Liver (tissue), 9 donors: ENCODE results near the gene MMGT1. TPM values are rescaled to one million over a fixed set of nuclear protein-coding genes. Genes with fewer than 3 reads are reported as not detected.

Experiments used
- DNase-seq: peaks from one replicate; pipeline ENCODE4 v3.0.0-alpha.2; 2017; ENCODE audit warnings: low spot score
- H3K27ac ChIP-seq, 2 donors: one replicate each; pipeline ENCODE4 v1.7.0; 2013; ENCODE audit warnings: inconsistent platforms in 2 of 2, low read length in 2 of 2, control low read depth in 1 of 2, low read depth in 1 of 2, mild to moderate bottlenecking in 1 of 2
- H3K27me3 ChIP-seq, 4 donors: one replicate each; pipeline versions ENCODE4 v1.6.1 to v1.7.0; 2013; ENCODE audit warnings: low read length in 3 of 4, inconsistent platforms in 1 of 4, mild to moderate bottlenecking in 1 of 4, moderate library complexity in 1 of 4; ENCODE audit not compliant: control insufficient read depth in 4 of 4, insufficient read depth in 4 of 4
- H3K36me3 ChIP-seq, 4 donors: one replicate each; pipeline versions ENCODE4 v1.6.1 to v1.7.0; 2013; ENCODE audit warnings: low read length in 3 of 4, mild to moderate bottlenecking in 3 of 4, low read depth in 1 of 4, moderate library complexity in 1 of 4; ENCODE audit not compliant: control insufficient read depth in 4 of 4, insufficient read depth in 3 of 4
- H3K4me1 ChIP-seq, 4 donors: one replicate each; pipeline versions ENCODE4 v1.6.1 to v1.7.0; 2013; ENCODE audit warnings: low read length in 3 of 4, mild to moderate bottlenecking in 3 of 4, moderate library complexity in 1 of 4; ENCODE audit not compliant: control insufficient read depth in 4 of 4, insufficient read depth in 4 of 4
- H3K4me3 ChIP-seq, 3 donors: one replicate each; pipeline versions ENCODE4 v1.6.1 to v1.7.0; 2013; ENCODE audit warnings: low read length in 3 of 3, control low read depth in 1 of 3, low read depth in 1 of 3, mild to moderate bottlenecking in 1 of 3
- H3K9ac ChIP-seq, 2 donors: one replicate each; pipeline ENCODE4 v1.7.0; 2013; ENCODE audit warnings: low read length in 2 of 2, mild to moderate bottlenecking in 2 of 2, moderate library complexity in 2 of 2, control low read depth in 1 of 2, low read depth in 1 of 2
- H3K9me3 ChIP-seq, 4 donors: one replicate each; pipeline versions ENCODE4 v1.6.1 to v1.7.0; 2013; ENCODE audit warnings: low read length in 3 of 4; ENCODE audit not compliant: control insufficient read depth in 4 of 4
- FOXA1 ChIP-seq: IDR thresholded peaks from 2 replicates; pipeline ENCODE4 v1.6.1; 2016; ENCODE audit warnings: antibody characterized with exemption
- FOXA2 ChIP-seq: IDR thresholded peaks from 2 replicates; pipeline ENCODE4 v1.6.1; 2016; ENCODE audit warnings: antibody characterized with exemption
- HNF4A ChIP-seq, 2 donors: conservative IDR thresholded peaks; 2 replicates each; pipeline ENCODE4 v1.6.1; 2016; ENCODE audit warnings: antibody characterized with exemption in 2 of 2, mild to moderate bottlenecking in 2 of 2
- JUND ChIP-seq, 2 donors: IDR thresholded peaks; 2 replicates each; pipeline ENCODE4 v1.6.1; 2016; ENCODE audit warnings: antibody characterized with exemption in 2 of 2
- NR2F2 ChIP-seq: IDR thresholded peaks from 2 replicates; pipeline ENCODE4 v1.6.1; 2016; ENCODE audit warnings: antibody characterized with exemption
- RAD21 ChIP-seq, 2 donors: IDR thresholded peaks; 2 replicates each; pipeline ENCODE4 v1.6.1; 2016; ENCODE audit warnings: antibody characterized with exemption in 2 of 2, mild to moderate bottlenecking in 2 of 2
- RXRA ChIP-seq, 2 donors: IDR thresholded peaks; 2 replicates each; pipeline ENCODE4 v1.6.1; 2017 to 2018; ENCODE audit warnings: antibody characterized with exemption in 2 of 2, mild to moderate bottlenecking in 1 of 2
- YY1 ChIP-seq: IDR thresholded peaks from 2 replicates; pipeline ENCODE4 v1.6.1; 2016; ENCODE audit warnings: antibody characterized with exemption, mild to moderate bottlenecking
- WGBS: extraction: QIAGEN DNeasy Blood & Tissue Kit; methylation state at CpG from one replicate; pipeline ENCODE4 v1.1.7; 2013; 5-methylcytosine and 5-hydroxymethylcytosine counted together
- polyA plus RNA-seq, 2 donors: library from polyadenylated mRNA; stranded (reverse) in 1 of 2; unstranded in 1 of 2; fragments of 200-250 nt in 1 of 2; fragments of >200 nt in 1 of 2; fragmentation: Nextera tagmentation in 1 of 2; extraction: Ambion mirVana in 1 of 2; gene quantifications; one replicate each; pipeline versions ENCODE4 v1.2.1 to v1.2.3, GENCODE V29; 2013 to 2015
- total RNA-seq, 2 donors: library from RNA; depleted of rRNA; stranded (reverse); fragments of >200 nt; gene quantifications; one replicate each; pipeline ENCODE4 v1.2.3, GENCODE V29; 2014
- TF ChIP-seq, protein P1 (sequence below): IDR thresholded peaks from 2 replicates; pipeline ENCODE4 v1.6.1; 2016; ENCODE audit warnings: antibody characterized with exemption
- TF ChIP-seq, protein P2 (sequence below): IDR thresholded peaks from 2 replicates; pipeline ENCODE4 v1.6.1; 2016; ENCODE audit warnings: antibody characterized with exemption, mild to moderate bottlenecking
- TF ChIP-seq, protein P3 (sequence below): IDR thresholded peaks from 2 replicates; pipeline ENCODE4 v1.6.1; 2016; ENCODE audit warnings: antibody characterized with exemption
- TF ChIP-seq, protein P4 (sequence below): IDR thresholded peaks from 2 replicates; pipeline ENCODE4 v1.6.1; 2016; ENCODE audit warnings: antibody characterized with exemption
- donor health status: healthy.
- donor health status: healthy.
- donor health status: healthy.
- donor health status: healthy.
- donor health status: healthy.

The MMGT1 gene
- total and polyA plus RNA-seq, 4 donors, result 3.4 to 4.2 (median 3.6) TPM

DNA sequence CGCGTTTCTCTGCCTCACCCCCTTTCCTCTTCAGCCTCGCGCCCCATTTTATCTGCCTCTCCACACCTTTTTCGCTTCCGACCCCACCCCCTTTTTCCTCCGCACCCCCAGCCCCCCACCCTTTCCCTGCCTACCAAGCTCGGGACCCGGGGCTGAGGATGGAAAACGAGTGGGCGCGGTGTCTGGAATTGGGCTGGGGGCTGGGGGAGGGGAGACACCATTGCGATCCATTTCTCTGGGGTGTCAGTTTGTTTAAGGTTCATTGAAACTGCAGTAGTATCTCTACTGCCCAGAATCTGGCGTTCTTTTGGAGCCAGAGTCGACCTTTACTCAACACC, 12.2 kb upstream of the MMGT1 start:
- H3K9ac ChIP-seq, result peak overlapping the region in 1 of 2 donors; percentile 22
- under 1% methylated on average over 15 of the region's 15 CpGs for WGBS
- no peaks in the 10 kb centered on the region for H3K36me3 ChIP-seq
- no peaks in the 10 kb centered on the region for H3K27me3 ChIP-seq
- peaks cover 0 to 7% (median 2%) of the 10 kb centered on the region in 4 donors for H3K4me1 ChIP-seq
- peak overlapping the region; percentile 72 to 90 (median 88) for H3K4me3 ChIP-seq
- H3K9me3 ChIP-seq, result no peaks in the 10 kb centered on the region
- no peak for DNase-seq
- no peak for TF ChIP-seq HNF4A (conservative IDR thresholded peaks at IDR 0.05)
- TF ChIP-seq YY1, result no peak
- TF ChIP-seq, protein P1, sequence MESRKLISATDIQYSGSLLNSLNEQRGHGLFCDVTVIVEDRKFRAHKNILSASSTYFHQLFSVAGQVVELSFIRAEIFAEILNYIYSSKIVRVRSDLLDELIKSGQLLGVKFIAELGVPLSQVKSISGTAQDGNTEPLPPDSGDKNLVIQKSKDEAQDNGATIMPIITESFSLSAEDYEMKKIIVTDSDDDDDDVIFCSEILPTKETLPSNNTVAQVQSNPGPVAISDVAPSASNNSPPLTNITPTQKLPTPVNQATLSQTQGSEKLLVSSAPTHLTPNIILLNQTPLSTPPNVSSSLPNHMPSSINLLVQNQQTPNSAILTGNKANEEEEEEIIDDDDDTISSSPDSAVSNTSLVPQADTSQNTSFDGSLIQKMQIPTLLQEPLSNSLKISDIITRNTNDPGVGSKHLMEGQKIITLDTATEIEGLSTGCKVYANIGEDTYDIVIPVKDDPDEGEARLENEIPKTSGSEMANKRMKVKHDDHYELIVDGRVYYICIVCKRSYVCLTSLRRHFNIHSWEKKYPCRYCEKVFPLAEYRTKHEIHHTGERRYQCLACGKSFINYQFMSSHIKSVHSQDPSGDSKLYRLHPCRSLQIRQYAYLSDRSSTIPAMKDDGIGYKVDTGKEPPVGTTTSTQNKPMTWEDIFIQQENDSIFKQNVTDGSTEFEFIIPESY, result no peak
- TF ChIP-seq JUND (IDR thresholded peaks at IDR 0.05), result no peak
- TF ChIP-seq FOXA1, result no peak
- TF ChIP-seq FOXA2, result no peak
- TF ChIP-seq RAD21 (IDR thresholded peaks at IDR 0.05), result no peak
- TF ChIP-seq, protein P2, sequence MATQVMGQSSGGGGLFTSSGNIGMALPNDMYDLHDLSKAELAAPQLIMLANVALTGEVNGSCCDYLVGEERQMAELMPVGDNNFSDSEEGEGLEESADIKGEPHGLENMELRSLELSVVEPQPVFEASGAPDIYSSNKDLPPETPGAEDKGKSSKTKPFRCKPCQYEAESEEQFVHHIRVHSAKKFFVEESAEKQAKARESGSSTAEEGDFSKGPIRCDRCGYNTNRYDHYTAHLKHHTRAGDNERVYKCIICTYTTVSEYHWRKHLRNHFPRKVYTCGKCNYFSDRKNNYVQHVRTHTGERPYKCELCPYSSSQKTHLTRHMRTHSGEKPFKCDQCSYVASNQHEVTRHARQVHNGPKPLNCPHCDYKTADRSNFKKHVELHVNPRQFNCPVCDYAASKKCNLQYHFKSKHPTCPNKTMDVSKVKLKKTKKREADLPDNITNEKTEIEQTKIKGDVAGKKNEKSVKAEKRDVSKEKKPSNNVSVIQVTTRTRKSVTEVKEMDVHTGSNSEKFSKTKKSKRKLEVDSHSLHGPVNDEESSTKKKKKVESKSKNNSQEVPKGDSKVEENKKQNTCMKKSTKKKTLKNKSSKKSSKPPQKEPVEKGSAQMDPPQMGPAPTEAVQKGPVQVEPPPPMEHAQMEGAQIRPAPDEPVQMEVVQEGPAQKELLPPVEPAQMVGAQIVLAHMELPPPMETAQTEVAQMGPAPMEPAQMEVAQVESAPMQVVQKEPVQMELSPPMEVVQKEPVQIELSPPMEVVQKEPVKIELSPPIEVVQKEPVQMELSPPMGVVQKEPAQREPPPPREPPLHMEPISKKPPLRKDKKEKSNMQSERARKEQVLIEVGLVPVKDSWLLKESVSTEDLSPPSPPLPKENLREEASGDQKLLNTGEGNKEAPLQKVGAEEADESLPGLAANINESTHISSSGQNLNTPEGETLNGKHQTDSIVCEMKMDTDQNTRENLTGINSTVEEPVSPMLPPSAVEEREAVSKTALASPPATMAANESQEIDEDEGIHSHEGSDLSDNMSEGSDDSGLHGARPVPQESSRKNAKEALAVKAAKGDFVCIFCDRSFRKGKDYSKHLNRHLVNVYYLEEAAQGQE, result no peak
- TF ChIP-seq, protein P3, sequence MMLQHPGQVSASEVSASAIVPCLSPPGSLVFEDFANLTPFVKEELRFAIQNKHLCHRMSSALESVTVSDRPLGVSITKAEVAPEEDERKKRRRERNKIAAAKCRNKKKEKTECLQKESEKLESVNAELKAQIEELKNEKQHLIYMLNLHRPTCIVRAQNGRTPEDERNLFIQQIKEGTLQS, result no peak
- TF ChIP-seq RXRA (IDR thresholded peaks at IDR 0.05), result no peak
- TF ChIP-seq NR2F2, result no peak
- H3K27ac ChIP-seq, result peak overlapping the region in 1 of 2 donors; percentile 50

DNA sequence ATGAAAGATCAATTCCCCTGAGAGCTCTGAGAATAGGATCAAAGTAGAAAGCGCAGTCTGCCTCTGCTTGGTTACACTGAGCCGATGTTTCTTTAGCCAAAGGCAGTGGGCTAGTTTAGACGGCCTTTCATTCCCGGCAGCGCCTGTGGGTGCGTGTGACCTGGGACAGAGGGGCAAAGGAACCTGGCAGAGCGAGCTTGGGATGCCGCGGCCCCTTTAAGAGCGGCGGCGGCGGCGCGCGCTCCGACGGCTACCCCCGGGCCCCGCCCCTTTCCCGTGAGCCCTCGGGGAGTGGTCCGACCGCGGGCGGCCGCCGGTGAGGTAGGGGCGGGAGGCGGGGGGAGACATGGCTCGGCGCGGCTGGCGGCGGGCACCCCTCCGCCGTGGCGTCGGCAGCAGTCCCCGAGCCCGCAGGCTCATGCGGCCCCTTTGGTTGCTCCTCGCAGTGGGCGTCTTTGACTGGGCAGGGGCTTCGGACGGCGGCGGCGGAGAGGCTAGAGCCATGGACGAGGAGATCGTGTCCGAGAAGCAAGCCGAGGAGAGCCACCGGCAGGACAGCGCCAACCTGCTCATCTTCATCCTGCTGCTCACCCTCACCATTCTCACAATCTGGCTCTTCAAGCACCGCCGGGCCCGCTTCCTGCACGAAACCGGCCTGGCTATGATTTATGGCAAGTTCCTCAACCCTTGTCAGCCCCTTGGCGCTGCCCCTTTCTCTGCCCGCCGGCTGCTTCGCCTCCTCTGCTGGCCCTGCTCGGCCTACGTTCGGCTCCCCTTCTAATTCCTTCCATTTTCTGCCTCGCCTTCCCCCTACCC, 11.6 kb upstream of the MMGT1 start, which contains the start of gene SLC9A6:
TSS of gene SLC9A6 (plus strand) at position 279 of the 816 bp plus-strand sequence. CDS start at position 503, 224 bp downstream.
- Histone ChIP-seq H3K36me3 (no peaks in the 10 kb centered on the region), H3K4me1 (peaks cover 0 to 7% (median 2%) of the 10 kb centered on the region in 4 donors), H3K9me3 (no peaks in the 10 kb centered on the region), H3K27me3 (no peaks in the 10 kb centered on the region), H3K27ac (peak within 1 kb of the TSS; percentile 43 to 50), H3K9ac (peak within 1 kb of the TSS; percentile 22 to 60), H3K4me3 (peak within 1 kb of the TSS; percentile 72 to 90 (median 88))
- WGBS, result under 1% methylated on average over 67 of the region's 68 CpGs
- peak; percentile 72 for DNase-seq
- TF ChIP-seq, protein P3, result no peak
- TF ChIP-seq, protein P4, sequence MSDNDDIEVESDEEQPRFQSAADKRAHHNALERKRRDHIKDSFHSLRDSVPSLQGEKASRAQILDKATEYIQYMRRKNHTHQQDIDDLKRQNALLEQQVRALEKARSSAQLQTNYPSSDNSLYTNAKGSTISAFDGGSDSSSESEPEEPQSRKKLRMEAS, result peak; percentile 16
